Left forelimb (tissue), 1 donor: ENCODE data around the gene ECEL1.
A peak's percentile ranks its signal among the peaks of the same experiment; 100 is the strongest.
"Not testable (repeated sequence)": the region's sequence is repeated elsewhere in the genome, so short reads cannot be mapped to it uniquely, and the experiment has no call there.

Source experiments
- DNase-seq: peaks from one replicate; pipeline ENCODE4 v3.0.0-alpha.2; 2018; ENCODE audit warnings: low spot score

ECEL1 gene

DNA sequence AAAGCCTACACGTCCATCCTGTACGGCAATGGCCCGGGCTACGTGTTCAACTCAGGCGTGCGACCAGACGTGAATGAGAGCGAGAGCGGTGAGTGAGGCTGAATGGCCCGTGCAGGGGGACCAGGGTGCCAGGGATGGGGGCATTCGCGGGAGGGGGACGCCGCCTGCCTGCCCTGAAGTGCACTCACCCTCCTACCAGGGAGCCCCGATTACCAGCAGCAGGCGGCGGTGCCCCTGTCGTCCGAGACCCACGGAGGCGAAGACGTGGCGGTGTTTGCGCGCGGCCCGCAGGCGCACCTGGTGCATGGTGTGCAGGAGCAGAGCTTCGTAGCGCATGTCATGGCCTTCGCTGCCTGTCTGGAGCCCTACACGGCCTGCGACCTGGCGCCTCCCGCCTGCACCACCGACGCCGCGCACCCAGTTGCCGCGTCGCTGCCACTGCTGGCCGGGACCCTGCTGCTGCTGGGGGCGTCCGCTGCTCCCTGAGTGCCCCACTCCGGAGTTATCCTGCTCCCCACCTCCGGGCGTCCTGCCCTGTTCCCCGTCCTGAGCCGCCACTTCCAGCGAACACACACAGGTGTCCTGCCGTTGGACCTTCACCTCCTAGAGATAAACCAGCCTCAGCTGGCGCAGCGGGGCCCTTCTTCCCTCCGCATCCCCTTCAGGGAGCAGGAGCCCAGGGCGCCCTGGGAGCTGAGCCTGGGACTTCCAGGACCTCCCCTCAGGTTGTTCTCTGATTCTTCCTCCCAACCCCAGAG, 28.8 kb downstream of the ECEL1 start:
- peak; percentile 34 for DNase-seq

DNA sequence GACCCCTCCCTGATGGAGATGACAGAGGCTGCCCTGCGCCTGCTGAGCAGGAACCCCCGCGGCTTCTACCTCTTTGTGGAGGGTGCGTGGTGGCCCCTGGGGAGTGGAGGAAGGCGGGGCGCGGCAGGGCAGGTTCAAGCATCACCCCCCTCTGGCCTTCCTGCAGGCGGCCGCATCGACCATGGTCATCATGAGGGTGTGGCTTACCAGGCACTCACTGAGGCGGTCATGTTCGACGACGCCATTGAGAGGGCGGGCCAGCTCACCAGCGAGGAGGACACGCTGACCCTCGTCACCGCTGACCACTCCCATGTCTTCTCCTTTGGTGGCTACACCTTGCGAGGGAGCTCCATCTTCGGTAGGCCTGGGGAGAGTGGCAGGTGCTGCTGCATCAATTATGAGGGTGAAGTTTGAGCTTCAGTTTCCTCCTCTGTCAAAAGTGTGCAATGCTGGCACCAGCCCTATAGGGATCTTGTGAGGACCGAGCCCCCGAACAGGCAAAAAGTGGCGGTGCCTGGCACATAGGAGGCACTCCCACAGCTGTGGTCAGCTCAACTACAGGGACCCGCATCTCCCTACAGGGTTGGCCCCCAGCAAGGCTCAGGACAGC, 29.5 kb downstream of the ECEL1 start:
- DNase-seq = peak; percentile 45

DNA sequence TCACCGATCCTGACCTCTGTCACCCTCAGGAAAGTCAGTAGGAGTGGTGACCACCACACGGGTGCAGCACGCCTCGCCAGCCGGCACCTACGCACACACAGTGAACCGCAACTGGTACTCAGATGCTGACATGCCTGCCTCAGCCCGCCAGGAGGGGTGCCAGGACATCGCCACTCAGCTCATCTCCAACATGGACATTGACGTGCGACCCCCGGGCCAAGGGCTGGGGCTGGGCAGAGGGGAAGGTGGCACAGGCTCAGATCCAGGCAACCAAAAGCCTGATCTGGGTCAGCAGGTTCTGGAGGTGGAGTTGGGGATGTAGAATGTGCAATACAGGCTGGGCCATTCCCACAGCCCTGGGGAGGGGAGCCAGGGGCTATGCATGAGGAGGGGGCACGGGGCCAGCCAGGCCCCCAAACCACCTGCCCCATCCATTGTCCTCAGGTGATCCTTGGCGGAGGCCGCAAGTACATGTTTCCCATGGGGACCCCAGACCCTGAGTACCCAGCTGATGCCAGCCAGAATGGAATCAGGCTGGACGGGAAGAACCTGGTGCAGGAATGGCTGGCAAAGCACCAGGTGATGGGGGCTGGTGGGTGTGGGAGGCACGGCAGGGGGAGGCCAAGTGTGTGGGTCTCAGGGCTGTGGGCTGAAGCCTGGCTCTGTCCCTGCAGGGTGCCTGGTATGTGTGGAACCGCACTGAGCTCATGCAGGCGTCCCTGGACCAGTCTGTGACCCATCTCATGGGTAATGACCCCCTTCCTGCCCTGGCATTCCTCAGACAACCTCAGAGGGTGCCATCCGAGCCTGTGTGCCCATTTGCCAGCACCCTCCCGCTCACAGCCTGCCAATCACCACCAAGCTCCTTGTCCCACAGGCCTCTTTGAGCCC, 30.3 kb downstream of the ECEL1 start:
- DNase-seq = peak; percentile 61

DNA sequence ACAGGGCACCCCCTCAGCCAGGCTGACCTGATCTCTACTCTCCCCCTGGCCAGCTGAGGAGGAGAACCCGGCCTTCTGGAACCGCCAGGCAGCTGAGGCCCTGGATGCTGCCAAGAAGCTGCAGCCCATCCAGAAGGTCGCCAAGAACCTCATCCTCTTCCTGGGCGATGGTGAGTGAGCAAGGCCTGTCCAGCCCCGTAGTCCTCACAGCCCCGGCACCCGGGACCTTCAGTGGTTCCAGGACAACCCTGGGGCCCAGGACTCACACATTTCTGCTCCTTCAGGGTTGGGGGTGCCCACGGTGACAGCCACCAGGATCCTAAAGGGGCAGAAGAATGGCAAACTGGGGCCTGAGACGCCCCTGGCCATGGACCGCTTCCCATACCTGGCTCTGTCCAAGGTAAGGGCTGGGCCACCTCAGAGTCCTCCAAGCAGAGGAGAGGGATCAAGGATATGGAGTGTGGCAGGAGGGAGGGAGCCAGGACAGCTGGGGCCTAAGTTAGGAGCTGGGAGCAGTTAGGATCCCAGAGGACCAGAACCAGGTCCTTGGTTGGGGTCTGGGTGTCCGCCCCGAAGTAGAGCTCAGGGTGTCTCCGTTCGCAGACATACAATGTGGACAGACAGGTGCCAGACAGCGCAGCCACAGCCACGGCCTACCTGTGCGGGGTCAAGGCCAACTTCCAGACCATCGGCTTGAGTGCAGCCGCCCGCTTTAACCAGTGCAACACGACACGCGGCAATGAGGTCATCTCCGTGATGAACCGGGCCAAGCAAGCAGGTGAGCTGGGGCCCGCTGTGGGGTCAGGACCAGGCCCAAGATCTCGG, 31.1 kb downstream of the ECEL1 start:
- DNase-seq = peak; percentile 55

DNA sequence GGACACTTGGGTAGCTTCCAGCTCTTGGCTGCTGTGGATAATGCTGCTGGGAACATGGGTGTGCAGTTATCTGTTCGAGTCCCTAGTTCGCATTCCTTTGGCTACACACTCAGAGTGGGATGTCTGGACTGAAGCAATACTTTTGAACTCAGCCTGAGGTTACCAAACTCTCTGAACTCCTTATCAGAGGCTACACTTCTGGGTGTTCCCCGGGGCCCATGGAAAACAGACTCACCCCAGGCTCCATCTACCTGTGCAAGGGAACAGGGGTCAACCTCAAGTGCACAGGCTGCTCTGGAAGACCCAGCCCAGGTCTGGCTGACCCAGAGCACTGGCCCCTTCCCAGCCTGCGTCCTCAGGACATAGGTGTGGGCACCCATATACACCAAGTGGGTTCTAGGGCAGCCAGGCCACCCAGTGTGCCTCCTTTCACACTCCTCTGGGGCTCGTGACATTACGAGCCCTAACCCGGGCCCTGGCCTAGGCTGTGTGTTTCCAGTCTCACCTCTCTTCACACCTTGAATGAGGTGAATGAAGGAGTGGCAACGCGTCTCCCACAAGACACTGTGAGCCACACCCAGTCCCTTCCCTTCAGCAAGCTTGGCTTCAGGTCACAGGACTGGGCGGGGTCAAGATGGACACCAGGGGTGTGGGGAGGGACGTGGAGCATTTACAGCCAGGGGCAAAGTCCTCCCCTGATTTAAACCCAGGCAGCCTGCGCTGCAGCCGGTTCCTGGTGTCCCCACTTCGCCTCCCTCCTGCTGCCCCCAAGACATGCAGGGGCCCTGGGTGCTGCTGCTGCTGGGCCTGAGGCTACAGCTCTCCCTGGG, 32.0 kb downstream of the ECEL1 start, which contains the start of gene ALPI:
TSS of gene ALPI (plus strand) at position 728 of the 830 bp plus-strand sequence. CDS start at position 775, 47 bp downstream.
- no peak for DNase-seq

DNA sequence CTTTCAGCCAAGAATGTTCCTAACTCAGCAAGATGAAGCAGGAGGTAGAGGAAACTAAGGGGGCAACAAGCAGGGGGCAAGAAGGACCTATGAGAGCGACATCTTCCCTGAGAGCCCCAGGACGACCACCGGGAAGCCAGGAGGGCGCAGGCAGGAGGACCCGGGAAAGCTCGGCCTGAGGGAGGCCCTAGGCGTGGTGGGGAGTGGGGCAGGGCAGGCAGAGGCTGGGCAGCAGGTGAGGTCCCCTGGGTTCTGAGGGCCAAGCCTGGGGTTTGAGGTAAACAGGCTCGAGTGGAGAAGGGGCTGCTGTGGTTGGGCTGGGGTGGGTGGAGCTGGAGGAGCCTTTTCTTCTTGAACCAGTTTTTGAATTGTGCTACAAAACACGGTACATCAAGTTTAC, 33.0 kb downstream of the ECEL1 start:
- DNase-seq = no peak

DNA sequence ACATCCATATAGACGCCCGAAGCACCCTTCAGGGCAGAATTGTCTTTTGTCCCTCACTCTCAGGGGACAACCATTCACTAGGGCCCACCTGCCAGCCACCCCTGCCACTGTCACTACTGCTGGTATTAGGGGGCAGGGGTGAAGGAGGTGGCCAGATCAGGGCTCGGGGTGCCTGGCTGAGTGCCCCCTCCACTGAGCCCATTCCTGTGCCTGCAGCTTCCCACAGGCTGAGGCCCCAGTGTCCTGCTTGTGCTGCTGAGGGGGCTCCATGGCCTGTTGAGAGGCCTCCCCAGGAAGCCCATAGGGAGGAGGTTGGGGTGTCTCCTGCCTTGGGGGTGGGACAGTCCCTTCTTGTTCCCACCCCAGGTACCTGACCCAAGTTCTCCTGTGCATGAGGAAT, 36.0 kb downstream of the ECEL1 start:
- not testable (repeated sequence) for DNase-seq

DNA sequence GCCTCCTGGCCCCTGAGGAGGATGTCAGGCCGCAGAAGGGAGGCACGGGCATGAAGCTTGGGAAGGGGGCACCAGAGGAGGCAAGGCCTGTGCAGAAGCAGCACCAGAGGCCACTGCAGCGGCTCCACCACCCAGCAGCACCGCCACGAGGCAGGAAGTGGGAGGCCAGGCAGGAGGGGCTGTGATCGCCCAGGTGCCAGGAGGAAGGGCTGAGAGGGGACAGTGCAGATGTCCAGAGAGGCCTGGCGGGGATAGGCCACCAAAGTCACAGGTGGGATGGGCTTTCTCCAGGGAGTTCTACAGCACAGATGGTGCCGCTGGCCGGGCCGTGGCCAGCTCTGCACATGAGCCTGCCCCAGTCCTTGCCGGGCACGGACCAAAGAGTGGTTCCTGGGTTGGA, 37.7 kb downstream of the ECEL1 start:
- no peak for DNase-seq

DNA sequence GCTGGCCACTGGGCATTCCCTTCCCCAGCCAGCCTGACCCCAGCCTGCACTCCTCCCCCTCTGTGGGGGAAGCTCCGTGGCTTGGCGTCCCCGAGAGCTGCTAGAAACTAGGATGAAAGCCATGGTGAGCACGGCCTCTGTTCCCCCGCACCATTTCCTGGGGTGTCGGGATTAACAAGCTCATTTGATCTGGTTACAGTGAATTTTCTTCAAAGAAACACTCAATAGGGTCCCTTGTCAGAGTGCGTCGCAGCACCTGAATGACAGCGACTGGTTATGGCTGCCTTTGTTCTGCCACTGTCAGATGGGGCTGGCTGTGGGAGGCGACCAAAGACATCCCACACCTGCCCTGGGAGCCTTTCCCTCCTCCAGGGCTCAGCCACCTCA, 39.3 kb downstream of the ECEL1 start:
- no peak for DNase-seq

DNA sequence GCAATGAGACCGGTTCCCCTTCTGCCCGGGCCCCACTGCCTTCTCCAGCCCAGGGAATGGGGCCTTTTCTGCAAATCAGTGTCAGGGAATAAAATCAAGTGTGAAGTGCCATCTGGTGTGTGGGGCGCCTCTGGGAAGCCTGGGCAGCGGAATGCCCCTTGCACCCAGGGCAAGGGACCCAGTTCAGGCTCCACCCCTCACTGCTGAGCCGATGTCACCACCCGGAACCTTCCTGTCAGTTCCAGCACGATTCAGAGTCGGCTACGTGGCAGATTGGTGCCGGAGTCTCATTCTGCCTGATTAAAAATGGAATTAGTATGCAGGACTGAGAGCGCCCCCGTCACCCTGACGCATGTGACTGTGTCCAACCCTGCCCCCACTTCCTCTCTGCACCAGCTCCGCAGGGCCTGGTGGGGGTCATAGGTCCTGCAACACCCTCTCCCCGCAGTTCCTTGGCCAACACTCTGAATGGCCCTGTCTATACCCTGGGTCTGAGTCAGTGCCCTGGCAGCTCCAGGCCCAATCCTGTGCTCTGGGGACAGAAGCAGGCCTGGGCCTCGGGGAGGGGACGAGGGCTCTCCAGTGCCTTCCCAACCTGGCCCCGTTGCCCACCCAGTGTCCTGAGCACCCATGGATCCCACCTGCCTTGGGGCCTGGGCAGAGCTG, 39.9 kb downstream of the ECEL1 start:
- DNase-seq = no peak

DNA sequence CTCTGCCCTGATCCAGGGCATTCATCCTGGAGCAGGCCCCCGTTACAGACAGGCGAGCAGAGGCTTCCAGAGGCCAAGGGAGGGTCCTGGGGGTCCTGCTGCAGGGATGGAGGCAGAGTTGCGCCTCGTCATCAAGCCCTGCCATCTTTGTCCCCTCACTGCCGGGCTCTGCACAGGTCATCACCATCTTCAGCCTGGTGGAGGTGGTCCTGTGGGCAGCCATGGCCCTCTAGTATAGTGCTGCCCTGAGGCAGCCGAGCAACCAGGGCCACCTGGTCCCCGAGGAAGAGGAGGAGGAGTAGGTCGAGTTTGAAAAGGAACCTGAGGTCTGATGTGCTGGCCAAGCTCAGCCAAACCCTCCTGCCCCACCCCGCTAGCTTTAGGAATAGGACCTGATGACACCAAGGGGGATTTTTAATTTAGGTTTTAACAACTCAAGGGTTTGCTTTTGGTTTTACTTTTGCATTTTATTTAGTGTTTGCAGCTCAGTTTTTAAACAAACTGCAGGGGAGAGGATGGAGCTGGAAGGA, 40.5 kb downstream of the ECEL1 start:
- DNase-seq = no peak

DNA sequence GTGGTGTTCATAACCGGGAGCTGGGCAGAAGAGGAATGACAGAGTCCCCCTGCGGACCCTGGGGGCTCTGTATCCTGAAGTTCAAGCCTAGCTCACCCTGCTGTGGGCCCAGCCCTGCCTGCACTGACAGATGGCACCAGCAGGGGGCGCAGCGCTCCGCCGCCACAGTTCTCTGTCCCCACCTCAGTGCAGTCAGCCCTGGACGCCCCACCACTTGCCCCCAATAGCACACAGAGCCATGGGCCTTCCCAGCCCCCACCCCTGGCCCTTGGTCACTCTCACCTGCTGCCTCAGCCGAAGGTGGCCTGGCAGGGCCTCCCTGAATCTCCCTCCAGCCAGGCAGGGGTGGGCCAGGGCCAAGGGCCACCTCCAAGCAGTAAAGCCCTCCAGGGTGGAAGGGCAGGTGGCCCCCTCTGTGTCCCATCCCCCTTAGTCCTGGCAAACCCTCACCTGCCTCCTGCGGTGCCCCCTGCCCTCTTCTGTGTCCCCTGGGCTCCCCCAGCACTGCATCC, 41.3 kb downstream of the ECEL1 start:
- not testable (repeated sequence) for DNase-seq

DNA sequence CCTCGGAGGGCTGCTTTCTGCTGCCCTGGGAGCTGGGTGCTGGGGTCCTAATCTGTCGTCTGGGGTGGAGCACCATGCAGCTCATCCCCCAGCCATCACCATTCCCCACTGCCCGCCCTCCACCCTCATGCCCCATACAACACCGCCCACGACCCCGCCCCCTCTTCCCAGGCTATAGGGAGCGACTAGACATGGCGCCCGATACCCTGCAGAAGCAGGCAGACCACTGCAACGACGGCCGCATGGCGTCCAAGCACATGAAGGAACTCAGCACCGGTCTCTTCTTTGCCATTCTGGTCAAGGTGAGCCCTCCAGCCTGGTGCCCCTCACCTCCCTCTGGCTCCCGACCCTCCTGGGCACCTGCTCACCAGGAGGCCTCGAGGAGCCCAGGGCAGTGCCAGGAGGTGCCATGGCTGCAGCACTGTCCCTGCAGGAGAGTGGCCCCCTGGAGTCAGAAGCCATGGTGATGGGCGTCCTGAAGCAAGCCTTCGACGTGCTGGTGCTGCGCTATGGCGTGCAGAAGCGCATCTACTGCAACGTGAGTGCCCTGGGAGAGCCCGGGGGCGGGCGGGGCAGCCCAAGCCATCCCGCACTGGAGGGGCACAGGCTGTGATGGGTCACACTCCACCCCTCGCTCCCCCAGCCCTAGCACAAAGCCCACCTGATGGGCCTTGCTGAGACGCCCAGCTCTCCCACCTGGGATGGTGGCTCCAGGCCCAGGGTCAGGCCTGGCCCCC, 42.3 kb downstream of the ECEL1 start:
- not testable (repeated sequence) for DNase-seq

DNA sequence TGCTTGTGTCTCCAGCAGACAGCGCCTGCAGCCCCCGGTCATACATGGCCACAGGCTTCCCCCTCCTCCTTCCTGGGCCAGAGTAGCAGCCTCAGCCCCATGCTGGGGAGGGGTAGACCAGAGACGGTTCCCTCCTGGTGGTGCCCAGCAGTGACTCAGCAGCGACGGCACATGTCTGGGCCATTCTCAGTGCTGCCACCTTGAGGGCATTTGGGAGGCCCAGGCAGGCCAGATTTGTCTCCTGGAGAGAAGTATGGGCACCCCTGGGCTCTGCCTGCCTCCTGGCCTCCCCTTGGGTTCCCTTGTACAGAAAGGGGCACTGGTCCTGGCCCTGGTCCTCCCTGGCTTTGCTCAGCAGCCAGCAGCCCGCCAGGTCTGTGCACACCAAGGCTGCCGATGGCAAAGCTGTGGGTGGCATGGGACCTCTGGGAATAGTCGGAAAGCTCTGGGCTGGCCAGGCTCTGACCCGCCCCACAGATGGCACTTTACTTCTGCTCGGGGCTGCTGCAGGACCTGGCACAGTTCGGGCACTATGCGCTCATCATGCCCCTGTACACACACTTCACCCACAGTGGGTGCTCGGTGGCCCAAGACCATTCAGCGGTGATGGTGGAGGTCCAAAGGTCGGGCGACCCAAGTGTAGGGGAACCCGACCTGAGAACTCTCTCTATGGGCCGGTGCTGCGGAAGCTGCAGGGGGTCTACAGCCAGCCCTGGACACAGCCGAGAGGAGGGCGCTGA, 43.1 kb downstream of the ECEL1 start:
- no peak for DNase-seq

DNA sequence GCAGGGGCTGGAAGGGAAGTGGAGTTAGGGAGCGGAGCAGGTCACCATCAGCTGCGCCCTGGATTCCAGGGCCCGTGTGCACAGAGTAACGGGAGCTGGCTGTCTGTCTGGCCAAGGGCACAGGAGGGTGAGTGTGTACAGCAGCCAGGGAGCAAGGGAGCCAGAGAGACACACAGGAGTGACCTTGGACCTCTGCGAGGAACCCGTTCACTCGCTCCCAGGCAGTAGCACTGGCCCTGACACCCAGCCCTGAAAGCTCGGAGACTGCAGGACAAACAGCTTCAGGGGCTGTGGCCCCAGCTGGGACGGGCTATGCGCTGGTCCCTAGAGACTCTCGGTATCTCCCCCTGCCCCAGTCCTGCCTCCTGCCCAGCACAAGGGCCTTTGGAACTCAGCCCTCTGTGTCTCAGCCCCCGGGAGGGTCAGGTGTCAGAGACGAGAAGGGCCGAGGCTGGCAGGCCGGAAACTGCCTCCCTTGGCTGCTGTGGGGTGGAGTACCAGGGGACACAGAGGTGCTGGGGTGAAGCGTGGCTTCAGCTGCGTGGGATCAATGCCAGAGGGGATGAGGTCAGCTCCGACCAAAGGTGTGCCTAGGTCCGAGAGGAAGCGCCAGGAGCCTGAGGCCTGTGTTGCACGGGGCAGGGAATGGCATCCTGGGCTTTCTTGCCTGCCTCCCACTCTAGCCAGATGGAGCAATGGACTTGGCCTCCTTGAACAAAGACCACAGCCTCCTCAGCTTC, 43.8 kb downstream of the ECEL1 start:
- DNase-seq = not testable (repeated sequence)

DNA sequence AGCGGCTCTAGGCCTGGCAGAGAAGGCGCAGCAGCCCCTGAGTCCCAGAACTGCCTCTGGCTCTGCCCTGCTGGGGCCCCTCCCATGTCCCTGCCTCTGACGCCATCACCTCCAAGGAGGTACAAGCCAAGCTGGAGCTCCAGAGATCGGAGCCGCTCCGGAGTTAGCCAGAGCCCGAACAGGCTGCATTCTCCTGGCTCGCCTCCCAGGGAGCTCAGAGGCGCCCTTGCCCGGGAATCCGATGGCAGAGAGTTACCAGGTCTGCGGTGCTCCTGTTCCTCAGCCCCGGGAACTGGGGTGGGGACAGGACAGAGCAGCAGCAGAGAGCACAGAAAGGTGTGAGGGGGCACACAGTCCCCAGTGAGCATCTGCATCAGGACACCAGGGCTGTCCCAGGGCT, 44.6 kb downstream of the ECEL1 start:
- not testable (repeated sequence) for DNase-seq

DNA sequence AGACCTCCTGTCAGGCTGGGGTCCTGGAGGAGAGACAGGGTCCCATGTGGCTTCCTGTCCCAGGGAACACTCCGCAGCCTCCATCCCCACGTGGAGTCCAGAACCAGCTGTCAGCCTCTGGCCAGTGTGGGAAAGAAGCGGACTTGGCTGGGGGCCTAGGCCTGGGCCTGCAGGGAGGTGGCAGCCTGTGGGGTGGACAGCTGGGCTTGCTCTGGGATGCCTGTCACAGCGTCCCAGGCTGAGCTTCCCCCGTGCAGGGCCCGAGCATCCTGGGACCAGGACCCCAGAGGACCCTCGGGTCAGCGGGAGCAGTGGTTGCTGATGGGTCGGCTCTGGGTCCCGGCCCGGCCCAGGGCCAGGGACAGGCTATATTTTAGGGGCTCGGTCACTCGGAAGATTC, 45.2 kb downstream of the ECEL1 start:
- not testable (repeated sequence) for DNase-seq

DNA sequence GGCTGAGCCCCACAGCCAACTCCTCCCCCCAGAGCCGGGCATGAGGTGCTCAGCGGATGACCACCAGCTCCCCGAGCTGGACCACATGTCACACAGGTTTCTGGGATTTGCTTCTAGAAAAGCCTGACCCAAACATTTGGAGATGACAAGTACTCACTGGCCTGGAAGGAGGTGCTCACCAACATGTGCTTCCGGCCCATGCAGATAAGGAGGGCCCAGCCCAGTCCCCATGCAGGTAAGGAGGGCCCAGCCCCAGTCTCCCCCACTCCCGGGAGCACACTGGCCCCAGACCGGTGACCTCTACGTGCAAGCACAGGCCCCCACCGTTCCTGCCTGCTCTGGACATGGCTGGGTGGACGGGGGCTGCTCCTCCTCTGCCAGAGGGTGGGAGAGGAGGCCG, 45.7 kb downstream of the ECEL1 start:
- DNase-seq = not testable (repeated sequence)
